HG03354 (cell line): ENCODE results near the gene ZNF534.
"Not testable (repeated sequence)": the region's sequence is repeated elsewhere in the genome, so short reads cannot be mapped to it uniquely, and the experiment has no call there.

ENCODE experiments used
- ATAC-seq: cut with Tn5 transposase; IDR thresholded peaks from one replicate; pipeline ENCODE4 v1.9.1; 2021; ENCODE audit warnings: mild to moderate bottlenecking; ENCODE audit not compliant: unreplicated experiment, poor library complexity, severe bottlenecking

Gene ZNF534

DNA sequence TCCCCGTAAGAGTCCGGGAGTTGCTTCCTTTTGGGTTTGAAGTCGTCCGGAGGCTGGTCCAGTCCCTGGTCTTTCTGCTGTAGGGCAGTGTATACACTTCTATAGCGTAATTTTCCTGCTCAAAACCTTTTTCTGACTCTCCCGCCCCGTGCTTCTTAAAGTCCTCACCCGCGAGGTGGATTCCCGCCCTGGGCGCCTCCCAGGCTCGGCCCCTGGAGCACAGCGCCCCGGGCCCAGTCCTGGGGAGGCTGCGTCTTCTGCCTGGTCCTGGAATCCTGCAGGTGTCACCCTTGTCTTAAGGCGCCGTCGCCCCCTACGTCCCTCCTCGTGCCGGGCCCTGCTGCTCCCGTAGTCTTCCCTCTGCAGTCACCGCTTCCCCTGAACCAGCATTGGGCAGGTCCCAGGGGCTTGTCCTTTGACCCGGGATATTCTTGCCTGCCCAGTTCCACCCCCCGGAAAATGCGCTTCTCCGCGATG is 64.1 kb downstream of the ZNF534 start:
- no peak for ATAC-seq

DNA sequence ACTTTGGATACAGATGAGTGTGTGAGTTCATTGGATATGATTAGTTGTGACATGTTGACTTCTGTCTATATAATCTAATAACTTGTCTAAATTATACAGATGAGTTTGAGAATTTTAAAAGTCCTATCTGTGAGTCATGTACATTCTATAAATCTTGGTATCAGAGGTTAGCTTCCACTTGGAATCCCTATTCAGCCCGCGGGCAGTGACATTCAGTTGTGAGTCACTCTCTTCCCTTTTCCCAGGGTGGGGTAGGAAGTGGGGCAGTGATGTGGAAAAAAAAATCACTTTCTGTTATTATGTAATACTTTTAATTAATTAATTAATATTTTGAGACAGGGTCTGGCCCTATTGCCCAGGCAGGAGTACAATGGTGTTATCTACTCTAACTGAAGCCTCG is 65.6 kb downstream of the ZNF534 start:
- ATAC-seq: no peak

DNA sequence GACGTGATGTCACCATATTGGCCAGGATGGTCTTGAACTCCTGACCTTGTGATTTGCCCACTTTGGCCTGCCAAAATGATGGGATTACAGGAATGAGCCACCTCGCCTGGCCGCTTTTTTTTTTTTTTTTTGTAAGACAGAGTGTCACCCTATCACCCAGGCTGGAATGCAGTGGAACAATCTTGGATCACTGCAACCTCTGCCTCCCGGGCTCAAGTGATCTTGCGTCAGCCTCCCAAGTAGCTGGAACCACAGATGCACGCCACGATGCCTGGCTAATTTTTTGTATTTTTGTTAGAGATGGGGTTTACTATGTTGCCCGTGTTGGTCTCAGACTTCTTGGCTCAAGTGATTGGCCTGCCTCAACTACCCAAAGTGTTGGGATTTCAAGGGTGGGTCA is 69.6 kb downstream of the ZNF534 start:
- ATAC-seq: no peak

DNA sequence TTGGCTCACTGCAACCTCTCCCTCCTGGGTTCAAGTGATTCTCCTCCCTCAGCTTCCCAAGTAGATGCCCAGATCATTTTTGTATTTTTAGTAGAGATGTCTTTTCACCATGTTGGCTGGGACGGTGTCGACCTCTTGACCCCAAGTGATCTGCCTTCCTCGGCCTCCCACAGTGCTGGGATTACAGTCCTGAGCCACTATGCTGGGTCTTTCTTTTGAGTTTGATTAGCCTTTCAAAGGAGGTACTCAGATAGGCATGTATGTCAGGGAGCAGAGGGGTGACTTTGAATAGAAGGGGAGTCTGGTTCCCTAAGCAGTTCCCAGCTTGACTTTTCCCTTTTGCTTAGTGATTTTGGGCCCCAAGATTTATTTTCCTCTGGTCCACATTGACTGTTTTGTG is 71.5 kb downstream of the ZNF534 start:
- ATAC-seq: not testable (repeated sequence)

DNA sequence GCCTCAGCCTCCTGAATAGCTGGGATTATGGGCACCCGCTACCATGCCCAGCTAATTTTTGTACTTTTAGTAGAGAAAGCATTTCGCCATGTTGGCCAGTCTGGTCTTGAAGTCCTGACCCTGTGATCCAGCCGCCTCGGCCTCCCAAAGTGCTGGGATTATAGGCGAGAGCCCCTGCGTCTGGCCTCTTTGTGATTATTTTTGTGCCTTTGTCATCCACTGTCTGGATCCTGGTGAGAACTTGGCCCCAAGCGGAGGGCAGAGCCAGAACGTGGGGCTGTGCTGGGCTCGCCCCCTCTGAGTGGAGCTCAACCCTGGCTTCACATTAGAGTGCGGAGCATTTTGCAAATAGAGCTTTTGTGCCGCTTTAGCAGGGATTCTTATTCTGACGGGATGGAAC is 72.0 kb downstream of the ZNF534 start:
- ATAC-seq: not testable (repeated sequence)
